GM06990 (cell line): Measurements from ENCODE around the gene RNF217.

Experiments
- DNase-seq: peaks from one replicate; pipeline ENCODE4 v3.0.0-alpha.2; 2011; ENCODE audit not compliant: insufficient read length; ENCODE audit errors: extremely low read depth
- H3K27me3 ChIP-seq: replicated peaks from 2 replicates; pipeline ENCODE4 v1.6.0; 2011; ENCODE audit warnings: low read length; ENCODE audit not compliant: control insufficient read depth, insufficient read depth
- H3K36me3 ChIP-seq: 2 replicates; pipeline ENCODE4 v1.5.1; 2011; ENCODE audit warnings: low read length; ENCODE audit not compliant: control insufficient read depth, insufficient read depth
- H3K4me3 ChIP-seq: replicated peaks from 2 replicates; pipeline ENCODE4 v1.5.1; 2011; ENCODE audit warnings: low read depth, mild to moderate bottlenecking, control low read depth, low read length
- CTCF ChIP-seq: IDR thresholded peaks from 2 replicates; pipeline ENCODE4 v1.5.1; 2011; ENCODE audit warnings: low read length, control low read depth, mild to moderate bottlenecking, inconsistent platforms; ENCODE audit not compliant: insufficient read depth, poor library complexity, severe bottlenecking

The RNF217 gene

GRCh38 chr6:125020385-125020784 is 58.1 kb downstream of the RNF217 start:
- Histone ChIP-seq H3K4me3 (no peak overlapping the region), H3K36me3 (no peaks in the 10 kb centered on the region), H3K27me3 (no peaks in the 10 kb centered on the region)
- no peak for TF ChIP-seq CTCF
- DNase-seq = no peak

- no peak for TF ChIP-seq CTCF
- Histone ChIP-seq H3K36me3 (no peaks in the 10 kb centered on the region), H3K4me3 (no peak overlapping the region), H3K27me3 (no peaks in the 10 kb centered on the region)
- DNase-seq = no peak
Observed at GRCh38 chr6:125022391-125022989, 60.3 kb downstream of the RNF217 start.

- no peak overlapping the region for H3K4me3 ChIP-seq
- no peaks in the 10 kb centered on the region for H3K36me3 ChIP-seq
- no peaks in the 10 kb centered on the region for H3K27me3 ChIP-seq
- DNase-seq = no peak
- TF ChIP-seq CTCF = no peak
Observed at GRCh38 chr6:125025164-125025854, 63.1 kb downstream of the RNF217 start.

GRCh38 chr6:125027287-125027686 is 65.0 kb downstream of the RNF217 start:
- no peak for DNase-seq
- H3K27me3 ChIP-seq = no peaks in the 10 kb centered on the region
- TF ChIP-seq CTCF = no peak
- H3K36me3 ChIP-seq = no peaks in the 10 kb centered on the region
- H3K4me3 ChIP-seq = no peak overlapping the region

GRCh38 chr6:125030969-125031368 is 68.7 kb downstream of the RNF217 start:
- no peaks in the 10 kb centered on the region for H3K27me3 ChIP-seq
- no peaks in the 10 kb centered on the region for H3K36me3 ChIP-seq
- DNase-seq = no peak
- TF ChIP-seq CTCF = no peak
- no peak overlapping the region for H3K4me3 ChIP-seq
